Uterus (tissue), 4 donors: ENCODE results near the gene CRMP1. TPM values are rescaled to one million over a fixed set of nuclear protein-coding genes. Genes with fewer than 3 reads are reported as not detected.
A peak's percentile ranks its signal among the peaks of the same experiment; 100 is the strongest.

ENCODE experiments used
- DNase-seq, 2 donors: peaks; one replicate each; pipeline ENCODE4 v3.0.0-alpha.2; 2019 to 2020
- H3K27ac ChIP-seq, 2 donors: fragments of 200-600 bp; sonication (generic); 1 replicate in 1 of 2; 2 replicates in 1 of 2; pipeline ENCODE4 v1.5.1; 2016 to 2018
- H3K27me3 ChIP-seq, 2 donors: fragments of 200-600 bp; sonication (generic); one replicate each; pipeline ENCODE4 v1.5.1; 2018 to 2019; ENCODE audit warnings: control low read depth in 1 of 2
- H3K36me3 ChIP-seq, 2 donors: fragments of 200-600 bp; sonication (generic); one replicate each; pipeline ENCODE4 v1.5.1; 2019; ENCODE audit warnings: control low read depth in 1 of 2
- H3K4me1 ChIP-seq, 2 donors: fragments of 200-600 bp; sonication (generic); one replicate each; pipeline ENCODE4 v1.5.1; 2018 to 2019; ENCODE audit warnings: control low read depth in 1 of 2
- H3K4me3 ChIP-seq, 2 donors: fragments of 200-600 bp; sonication (generic); 1 replicate in 1 of 2; 2 replicates in 1 of 2; pipeline ENCODE4 v1.5.1; 2018 to 2019; ENCODE audit warnings: mild to moderate bottlenecking in 1 of 2
- H3K9me3 ChIP-seq, 2 donors: fragments of 200-600 bp; sonication (generic); one replicate each; pipeline ENCODE4 v1.5.1; 2019; ENCODE audit warnings: control low read depth in 1 of 2
- CTCF ChIP-seq, 4 experiments: fragments of 200-600 bp in 2 of 4; fragments of 450-650 bp in 2 of 4; sonication (generic) in 2 of 4; IDR thresholded peaks; one replicate each; pipeline ENCODE4 v1.5.1; 2016 to 2019; ENCODE audit warnings: antibody characterized with exemption in 4 of 4, mild to moderate bottlenecking in 2 of 4, moderate library complexity in 1 of 4
- POLR2A ChIP-seq, 2 donors: fragments of 450-650 bp; IDR thresholded peaks; one replicate each; pipeline ENCODE4 v1.6.1; 2016; ENCODE audit warnings: antibody characterized with exemption in 2 of 2, mild to moderate bottlenecking in 1 of 2, moderate library complexity in 1 of 2
- intact Hi-C: fragments of 100-400 bp; cut with DNase I; formaldehyde crosslinking; loops from one replicate; pipeline ENCODE4 v1.15.1; 2023; ENCODE audit warnings: low total_unique reads
- total RNA-seq, 4 donors: library from RNA; depleted of rRNA in 3 of 4; stranded (reverse); fragments of >200 nt in 3 of 4; gene quantifications; one replicate each; pipeline versions ENCODE4 v1.1.0 to v1.2.4, GENCODE V29; 2014 to 2023
- donor health status: DM: yes; HTN: yes; CAD: no.

CRMP1 gene
- total RNA-seq, 4 donors from 2014 or later = 0.59 to 42.8 (median 2.3) TPM

GRCh38 chr4:5854929-5855328, 38.0 kb downstream of the CRMP1 start:
- no peak for DNase-seq
- no peaks in the 10 kb centered on the region for H3K36me3 ChIP-seq
- no peaks in the 10 kb centered on the region for H3K4me1 ChIP-seq
- no peaks in the 10 kb centered on the region for H3K27me3 ChIP-seq
- TF ChIP-seq POLR2A (IDR thresholded peaks at IDR 0.05) (no peak), CTCF (IDR thresholded peaks at IDR 0.05) (no peak)
- H3K4me3 ChIP-seq = no peak overlapping the region
- H3K27ac ChIP-seq = no peak overlapping the region
- no peaks in the 10 kb centered on the region for H3K9me3 ChIP-seq
- intact Hi-C loops = no loop called here

GRCh38 chr4:5852523-5853202, 40.2 kb downstream of the CRMP1 start:
- intact Hi-C loops = no loop called here
- H3K9me3 ChIP-seq = no peaks in the 10 kb centered on the region
- no peaks in the 10 kb centered on the region for H3K4me1 ChIP-seq
- TF ChIP-seq POLR2A (IDR thresholded peaks at IDR 0.05) (no peak), CTCF (IDR thresholded peaks at IDR 0.05) (no peak)
- DNase-seq = no peak
- no peaks in the 10 kb centered on the region for H3K27me3 ChIP-seq
- H3K27ac ChIP-seq = no peak overlapping the region
- no peaks in the 10 kb centered on the region for H3K36me3 ChIP-seq
- no peak overlapping the region for H3K4me3 ChIP-seq

- Histone ChIP-seq H3K27me3 (no peaks in the 10 kb centered on the region), H3K9me3 (no peaks in the 10 kb centered on the region), H3K36me3 (no peaks in the 10 kb centered on the region), H3K4me3 (no peak overlapping the region), H3K4me1 (no peaks in the 10 kb centered on the region), H3K27ac (no peak overlapping the region)
- DNase-seq = no peak
- intact Hi-C loops = no loop called here
- TF ChIP-seq POLR2A (IDR thresholded peaks at IDR 0.05) = no peak
- TF ChIP-seq CTCF (IDR thresholded peaks at IDR 0.05) = no peak
Observed at GRCh38 chr4:5851637-5852301, 41.1 kb downstream of the CRMP1 start.

GRCh38 chr4:5845035-5845905, 47.6 kb downstream of the CRMP1 start:
- Histone ChIP-seq H3K27ac (peak overlapping the region in 1 of 2 donors; percentile 34), H3K4me1 (no peaks in the 10 kb centered on the region), H3K36me3 (no peaks in the 10 kb centered on the region), H3K27me3 (no peaks in the 10 kb centered on the region), H3K9me3 (no peaks in the 10 kb centered on the region), H3K4me3 (no peak overlapping the region)
- intact Hi-C loops = no loop called here
- no peak for TF ChIP-seq POLR2A (IDR thresholded peaks at IDR 0.05)
- no peak for TF ChIP-seq CTCF (IDR thresholded peaks at IDR 0.05)
- DNase-seq = peak; percentile 29 to 49
